OCI-LY3 (cell line): Measurements from ENCODE around the gene STX4.

Experiments
- EZH2phosphoT487 ChIP-seq: fragments of 200-600 bp; shearing (Covaris generic); IDR thresholded peaks from 2 replicates; pipeline ENCODE4 v1.6.1; 2018; ENCODE audit warnings: antibody characterized with exemption, mixed run types, low read depth
- TF ChIP-seq, protein P1 (sequence below): fragments of 200-600, 300-600 bp; sonication (generic); IDR thresholded peaks from 2 replicates; pipeline ENCODE4 v1.5.1; 2014; ENCODE audit warnings: antibody characterized with exemption, low read length, low read depth

DNA sequence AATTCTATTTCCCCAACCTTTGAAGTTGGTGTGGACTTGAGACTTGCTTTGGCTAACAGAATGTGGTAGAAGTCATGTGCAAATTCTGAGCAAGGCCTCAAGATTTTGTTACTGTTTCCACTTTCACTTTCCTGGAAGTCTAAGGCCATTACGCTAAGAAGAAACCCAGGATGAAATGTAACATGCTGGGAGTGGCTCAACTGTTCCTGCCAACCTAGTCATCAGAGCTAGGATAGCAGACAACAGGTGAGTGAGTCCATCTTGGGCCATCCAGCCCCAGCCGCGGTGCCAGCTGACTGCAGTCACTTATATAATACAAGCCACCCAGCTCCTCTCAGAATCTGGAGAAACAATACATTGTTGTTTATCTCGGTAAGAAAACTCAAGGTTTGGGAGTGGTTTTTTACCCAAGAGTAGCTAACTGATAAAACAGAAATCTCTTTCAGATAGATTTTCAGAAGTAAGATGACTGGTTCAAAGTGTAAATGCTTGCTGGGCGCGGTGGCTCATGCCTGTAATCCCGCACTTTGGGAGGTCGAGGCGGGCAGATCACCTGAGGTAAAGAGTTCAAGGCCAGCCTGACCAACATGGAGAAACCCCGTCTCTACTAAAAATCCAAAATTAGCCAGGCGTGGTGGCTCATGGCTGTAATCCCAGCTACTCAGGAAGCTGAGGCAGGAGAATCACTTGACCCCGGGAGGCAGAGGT lies 10.7 kb upstream of the STX4 start:
- TF ChIP-seq, protein P1, sequence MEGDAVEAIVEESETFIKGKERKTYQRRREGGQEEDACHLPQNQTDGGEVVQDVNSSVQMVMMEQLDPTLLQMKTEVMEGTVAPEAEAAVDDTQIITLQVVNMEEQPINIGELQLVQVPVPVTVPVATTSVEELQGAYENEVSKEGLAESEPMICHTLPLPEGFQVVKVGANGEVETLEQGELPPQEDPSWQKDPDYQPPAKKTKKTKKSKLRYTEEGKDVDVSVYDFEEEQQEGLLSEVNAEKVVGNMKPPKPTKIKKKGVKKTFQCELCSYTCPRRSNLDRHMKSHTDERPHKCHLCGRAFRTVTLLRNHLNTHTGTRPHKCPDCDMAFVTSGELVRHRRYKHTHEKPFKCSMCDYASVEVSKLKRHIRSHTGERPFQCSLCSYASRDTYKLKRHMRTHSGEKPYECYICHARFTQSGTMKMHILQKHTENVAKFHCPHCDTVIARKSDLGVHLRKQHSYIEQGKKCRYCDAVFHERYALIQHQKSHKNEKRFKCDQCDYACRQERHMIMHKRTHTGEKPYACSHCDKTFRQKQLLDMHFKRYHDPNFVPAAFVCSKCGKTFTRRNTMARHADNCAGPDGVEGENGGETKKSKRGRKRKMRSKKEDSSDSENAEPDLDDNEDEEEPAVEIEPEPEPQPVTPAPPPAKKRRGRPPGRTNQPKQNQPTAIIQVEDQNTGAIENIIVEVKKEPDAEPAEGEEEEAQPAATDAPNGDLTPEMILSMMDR = no peak
- TF ChIP-seq EZH2phosphoT487 = no peak
